Skin of body (tissue), 2 donors: ENCODE results near the gene MRPL37. TPM values are rescaled to one million over a fixed set of nuclear protein-coding genes. Genes with fewer than 3 reads are reported as not detected.
"Not testable (repeated sequence)": the region's sequence is repeated elsewhere in the genome, so short reads cannot be mapped to it uniquely, and the experiment has no call there.

Experiments
- DNase-seq: peaks from one replicate; lab custom pipeline; 2025; lab: John Stamatoyannopoulos, UW
- total RNA-seq: library from RNA; depleted of rRNA; stranded (reverse); fragments of >200 nt; gene quantifications from one replicate; pipeline ENCODE4 v1.2.3, GENCODE V29; 2014

MRPL37 gene
- total RNA-seq, 1 donor from 2014 or later, result 26.2 TPM

GRCh38 chr1:54172614-54173599 is 27.1 kb upstream of the MRPL37 start:
- no peak for DNase-seq

- no peak for DNase-seq
Measured at GRCh38 chr1:54173681-54174080, 26.3 kb upstream of the MRPL37 start.

- DNase-seq, result no peak
Measured at GRCh38 chr1:54174106-54174505, 25.9 kb upstream of the MRPL37 start.

- DNase-seq, result no peak
Measured at GRCh38 chr1:54176621-54177327, 23.2 kb upstream of the MRPL37 start.

GRCh38 chr1:54177726-54178125 is 22.2 kb upstream of the MRPL37 start:
- DNase-seq, result no peak

GRCh38 chr1:54178296-54179070 is 21.5 kb upstream of the MRPL37 start:
- no peak for DNase-seq

- no peak for DNase-seq
Measured at GRCh38 chr1:54180701-54181360, 19.1 kb upstream of the MRPL37 start.

GRCh38 chr1:54186056-54186455 is 13.9 kb upstream of the MRPL37 start:
- DNase-seq, result no peak

- no peak for DNase-seq
Measured at GRCh38 chr1:54188291-54188690, 11.7 kb upstream of the MRPL37 start.

GRCh38 chr1:54190526-54190925 is 9.4 kb upstream of the MRPL37 start:
- DNase-seq, result no peak

GRCh38 chr1:54191525-54191924 is 8.4 kb upstream of the MRPL37 start:
- DNase-seq, result no peak

- DNase-seq, result no peak
Measured at GRCh38 chr1:54193453-54193852, 6.5 kb upstream of the MRPL37 start.

GRCh38 chr1:54199151-54199764 is 709 bp upstream of the MRPL37 start:
- no peak for DNase-seq

- no peak for DNase-seq
Measured at GRCh38 chr1:54200519-54200997, 591 bp downstream of the MRPL37 start.

GRCh38 chr1:54204199-54204598 is 4.2 kb downstream of the MRPL37 start:
- DNase-seq, result no peak

GRCh38 chr1:54207287-54207686 is 7.3 kb downstream of the MRPL37 start:
- no peak for DNase-seq

- DNase-seq, result not testable (repeated sequence)
Measured at GRCh38 chr1:54207896-54208295, 7.9 kb downstream of the MRPL37 start.

GRCh38 chr1:54212872-54213271 is 12.9 kb downstream of the MRPL37 start:
- DNase-seq, result no peak

GRCh38 chr1:54215523-54215922 is 15.6 kb downstream of the MRPL37 start:
- no peak for DNase-seq

GRCh38 chr1:54218883-54219687 is 19.1 kb downstream of the MRPL37 start:
- no peak for DNase-seq
